HG02938 (cell line): ENCODE measurements around the gene PTPN3.
"Not testable (repeated sequence)": the region's sequence is repeated elsewhere in the genome, so short reads cannot be mapped to it uniquely, and the experiment has no call there.

Source experiments
- ATAC-seq: cut with Tn5 transposase; IDR thresholded peaks from one replicate; pipeline ENCODE4 v1.9.1; 2021; ENCODE audit warnings: mild to moderate bottlenecking, moderate library complexity; ENCODE audit not compliant: unreplicated experiment

Gene PTPN3

DNA sequence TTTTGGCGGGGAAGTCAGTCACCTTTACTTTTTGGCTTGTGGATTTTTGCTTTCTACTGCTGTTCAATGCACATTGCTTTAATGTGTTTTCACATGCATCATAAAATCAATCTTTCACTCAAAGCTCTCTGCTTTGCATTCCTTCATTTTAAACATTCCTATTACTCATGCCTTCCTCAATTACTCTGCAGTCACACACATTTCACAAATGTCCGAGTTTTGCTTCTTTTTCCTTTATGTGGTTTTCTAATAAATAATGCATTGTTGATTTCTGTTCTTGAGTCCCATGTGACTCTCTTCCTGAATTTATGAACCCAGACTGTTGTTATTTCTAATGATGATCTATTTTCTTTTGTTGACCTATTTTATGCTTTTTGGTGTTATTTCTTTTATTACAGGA is 95.0 kb downstream of the PTPN3 start:
- ATAC-seq: no peak

DNA sequence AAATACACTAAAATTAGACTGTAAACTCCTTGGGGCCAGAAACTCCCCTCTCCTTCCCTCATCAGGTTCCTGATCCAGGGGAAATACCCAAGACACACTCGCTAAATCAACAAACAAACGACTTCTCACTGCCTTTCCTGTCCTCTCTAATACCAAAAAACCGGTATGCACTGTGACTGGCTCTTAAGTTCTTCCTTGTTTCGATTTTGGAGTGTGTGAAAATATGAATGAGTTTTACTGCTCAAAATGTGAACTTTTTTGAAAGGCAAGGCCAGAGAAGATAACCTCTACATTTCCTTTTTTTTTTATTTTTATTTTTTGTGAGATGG is 96.2 kb downstream of the PTPN3 start:
- no peak for ATAC-seq

DNA sequence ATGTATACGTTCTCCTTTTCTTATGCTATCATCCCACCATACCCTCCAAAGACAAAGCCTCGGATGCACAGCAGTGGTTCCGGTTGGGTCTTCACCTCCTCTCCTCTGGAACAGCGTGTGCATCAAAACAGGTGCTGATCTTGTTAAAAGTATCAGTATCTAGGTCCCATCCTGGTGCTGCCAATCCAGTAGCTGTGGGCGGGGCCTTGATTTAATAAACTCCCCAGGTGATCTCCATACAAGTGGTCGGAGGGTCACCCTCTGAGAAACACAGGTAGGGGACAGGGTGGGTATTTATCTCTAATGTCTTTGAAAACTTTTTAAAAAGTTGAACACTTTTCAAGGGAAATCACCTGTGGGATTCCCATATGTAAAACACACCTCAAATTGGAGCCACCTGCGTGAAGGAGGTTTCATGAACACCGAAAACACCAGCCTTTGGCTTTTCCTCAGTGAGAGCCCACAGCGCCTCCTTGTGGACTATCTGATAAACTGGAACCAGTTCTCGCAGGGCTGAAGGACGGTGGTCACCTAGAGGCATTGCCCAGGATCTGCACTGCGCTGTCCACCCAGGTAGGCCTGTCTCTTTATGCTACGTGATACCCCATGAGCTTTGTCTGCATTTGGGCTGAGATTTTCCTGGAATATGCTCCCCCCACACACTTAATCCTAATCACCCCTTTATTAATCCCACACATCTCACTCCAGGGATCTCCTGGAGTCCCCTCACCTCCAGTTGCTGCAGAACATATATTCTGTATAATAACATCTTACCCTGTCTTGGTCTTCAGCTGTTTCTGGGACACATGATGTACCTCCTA is 96.7 kb downstream of the PTPN3 start:
- ATAC-seq: no peak

DNA sequence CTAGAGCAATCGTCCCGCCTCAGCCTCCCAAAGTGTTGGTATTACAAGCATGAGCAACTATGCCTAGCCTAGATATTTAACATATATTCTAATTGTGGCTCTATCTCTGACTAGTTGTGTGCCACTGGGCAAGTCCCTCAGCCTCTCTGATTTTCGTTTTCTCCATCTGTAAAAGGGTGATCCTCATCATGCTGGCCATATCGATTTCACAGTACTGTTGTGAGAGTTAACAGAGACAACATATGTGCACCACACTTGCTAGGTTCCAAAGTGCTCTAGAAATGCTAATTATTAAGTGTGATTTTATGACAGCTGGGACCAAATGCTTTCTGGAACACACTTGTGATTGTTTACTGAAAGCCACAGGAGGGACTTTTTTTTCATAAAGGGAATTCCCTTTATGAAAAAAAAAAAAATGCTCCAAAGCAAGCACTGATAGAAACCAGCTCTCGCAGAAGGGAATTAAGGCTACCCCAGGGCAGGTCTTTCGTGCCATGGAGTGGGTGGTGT is 98.8 kb downstream of the PTPN3 start:
- peak; percentile 76 for ATAC-seq

DNA sequence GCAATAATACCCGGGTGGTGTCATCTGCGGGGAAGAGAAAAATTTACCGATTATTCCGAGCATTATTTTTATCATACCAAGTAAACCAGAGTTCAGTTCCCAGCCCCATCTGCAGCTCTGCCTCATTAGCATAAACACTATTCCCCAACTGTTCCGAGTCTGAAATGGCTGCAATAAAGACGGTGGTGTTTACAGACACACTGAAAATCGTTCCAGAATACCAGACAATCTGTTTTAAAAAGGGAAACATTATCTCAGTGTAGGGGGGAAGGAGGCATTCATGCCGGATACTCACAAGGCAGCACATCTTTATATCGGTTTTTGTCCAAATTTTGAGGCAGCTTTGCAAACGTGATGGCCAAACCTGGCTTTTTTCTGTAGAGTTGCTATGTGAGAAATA is 106.9 kb downstream of the PTPN3 start:
- no peak for ATAC-seq

DNA sequence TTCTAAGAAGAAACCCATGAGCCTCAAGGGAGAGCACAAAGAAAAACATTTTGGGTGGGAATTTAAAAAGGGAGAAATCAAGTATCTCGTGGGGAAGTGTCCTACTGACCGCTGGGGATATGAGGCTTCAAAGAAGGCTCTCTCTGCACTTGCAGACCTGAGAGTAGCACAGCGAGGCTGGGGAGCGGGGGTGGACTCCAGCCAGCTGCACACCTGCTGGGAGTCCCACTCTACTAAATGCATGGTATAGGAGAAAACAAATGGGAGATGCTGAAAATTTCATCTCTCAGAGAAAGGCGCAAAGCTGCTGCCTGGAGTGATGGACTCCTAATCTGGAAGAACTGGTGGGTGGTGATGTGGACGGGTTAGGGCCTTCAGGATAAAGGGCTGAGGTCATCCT is 110.3 kb downstream of the PTPN3 start:
- ATAC-seq: no peak

DNA sequence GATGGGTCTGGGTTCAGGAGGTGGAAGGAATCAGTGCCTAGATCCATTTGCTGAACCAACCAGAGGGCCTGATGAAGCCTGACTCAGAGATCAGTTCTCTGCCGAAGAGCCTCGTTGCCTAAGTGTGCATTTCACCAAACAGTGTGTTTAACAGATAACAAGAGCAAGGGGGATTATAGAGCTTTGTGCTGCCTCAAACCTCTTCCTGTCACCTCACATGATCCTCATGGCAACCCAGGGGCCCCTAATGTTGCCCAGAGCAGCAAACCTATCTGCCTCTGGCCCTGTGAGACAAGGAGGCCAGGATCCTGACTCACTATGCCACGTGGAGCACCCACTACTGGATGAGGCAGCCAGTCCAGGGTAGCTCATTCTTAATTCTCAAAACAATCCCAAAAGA is 110.9 kb downstream of the PTPN3 start:
- ATAC-seq: no peak

DNA sequence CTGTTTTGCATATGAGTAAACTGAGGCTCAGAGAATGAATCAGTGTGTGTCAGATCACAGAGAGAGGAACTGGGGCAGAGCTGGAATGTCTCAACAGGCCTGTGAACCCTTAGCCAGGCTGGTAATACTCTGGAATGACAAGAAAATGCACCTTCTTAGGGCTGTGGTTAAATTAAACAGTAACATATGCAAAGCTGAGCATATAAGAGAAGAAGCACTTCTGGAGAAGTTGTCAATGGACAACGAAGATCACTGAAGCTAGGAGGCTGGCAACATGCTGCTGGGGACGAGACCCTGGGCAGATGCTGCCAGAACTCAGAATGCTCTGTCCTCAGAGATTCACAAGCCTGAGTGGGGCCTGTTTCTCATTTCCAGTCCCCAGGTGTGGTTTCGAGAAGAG is 112.6 kb downstream of the PTPN3 start:
- ATAC-seq: peak; percentile 41

DNA sequence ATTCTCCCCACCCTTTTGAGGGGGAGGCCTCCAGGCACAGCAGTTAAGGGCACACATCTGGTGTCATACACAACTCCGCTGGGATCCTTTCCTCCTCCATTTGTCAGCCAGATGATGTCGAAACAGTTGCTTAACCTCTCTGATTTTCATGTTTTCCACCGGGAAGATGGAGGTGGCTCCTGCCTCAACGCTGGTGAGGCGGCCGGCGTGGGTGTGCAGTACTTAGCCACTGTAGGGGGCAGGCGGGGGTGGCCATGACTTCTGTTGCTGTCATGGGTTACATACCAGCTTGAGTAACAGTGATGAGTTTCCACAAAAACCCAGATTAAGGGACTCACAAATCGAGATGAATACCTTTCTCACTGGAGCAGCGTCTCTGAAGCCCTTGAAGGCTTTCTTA is 114.2 kb downstream of the PTPN3 start:
- ATAC-seq: no peak

DNA sequence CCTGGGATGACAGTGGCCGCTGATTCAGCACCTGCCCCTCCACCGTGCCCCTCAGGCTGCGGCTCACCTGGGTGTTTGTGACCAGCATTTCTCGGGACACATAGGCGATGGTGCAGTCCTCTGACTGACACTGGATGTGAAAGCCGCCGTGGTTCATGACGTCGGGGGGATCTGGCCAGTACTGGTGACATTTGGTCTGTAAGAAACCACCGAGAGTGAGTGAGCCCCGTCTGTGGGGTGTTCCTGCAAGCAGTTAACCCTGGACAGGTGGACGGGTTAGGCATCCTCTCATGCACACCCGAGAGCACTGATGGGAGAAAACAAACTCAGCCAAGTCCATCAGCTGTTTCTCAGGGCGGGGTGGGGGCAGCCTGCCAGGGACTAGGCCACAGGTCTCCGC is 114.8 kb downstream of the PTPN3 start:
- no peak for ATAC-seq

DNA sequence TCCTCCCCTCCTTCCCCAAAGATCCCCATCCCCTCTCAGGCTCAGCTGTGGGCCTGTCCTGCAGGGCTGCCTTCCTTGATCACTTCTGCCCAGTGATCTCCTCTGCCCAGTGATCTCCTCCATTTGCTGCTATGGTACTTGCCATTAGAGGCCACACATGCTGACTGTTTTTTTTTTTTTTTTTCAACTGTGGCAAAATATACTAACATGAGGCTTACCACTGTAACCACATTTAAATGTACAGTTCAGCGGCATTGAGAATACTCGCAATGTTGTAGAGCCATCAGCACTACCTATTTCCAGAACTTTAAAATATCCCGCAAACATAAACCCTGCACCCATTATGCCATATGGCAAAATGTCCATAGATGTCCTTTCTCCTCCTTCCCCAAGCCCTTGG is 115.5 kb downstream of the PTPN3 start:
- no peak for ATAC-seq

DNA sequence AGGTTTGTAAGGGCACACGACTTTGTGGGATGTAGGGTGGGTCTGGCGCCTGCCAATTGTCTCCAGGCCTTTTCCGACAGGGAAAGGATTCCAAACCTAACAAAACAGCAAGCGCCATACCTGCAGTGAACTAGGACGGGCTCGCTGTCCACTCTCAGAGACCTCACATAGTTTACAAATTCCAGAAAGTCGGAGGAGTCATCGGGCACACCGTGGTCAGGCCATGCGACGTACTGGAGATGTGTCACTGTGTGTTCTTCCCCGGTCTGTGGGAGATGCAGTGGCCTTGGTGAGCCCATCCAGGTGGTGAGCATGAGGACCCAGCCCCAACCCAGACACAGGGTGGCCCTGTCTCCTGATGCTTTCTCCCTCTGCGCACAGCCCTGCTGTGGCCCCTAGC is 115.9 kb downstream of the PTPN3 start:
- no peak for ATAC-seq

DNA sequence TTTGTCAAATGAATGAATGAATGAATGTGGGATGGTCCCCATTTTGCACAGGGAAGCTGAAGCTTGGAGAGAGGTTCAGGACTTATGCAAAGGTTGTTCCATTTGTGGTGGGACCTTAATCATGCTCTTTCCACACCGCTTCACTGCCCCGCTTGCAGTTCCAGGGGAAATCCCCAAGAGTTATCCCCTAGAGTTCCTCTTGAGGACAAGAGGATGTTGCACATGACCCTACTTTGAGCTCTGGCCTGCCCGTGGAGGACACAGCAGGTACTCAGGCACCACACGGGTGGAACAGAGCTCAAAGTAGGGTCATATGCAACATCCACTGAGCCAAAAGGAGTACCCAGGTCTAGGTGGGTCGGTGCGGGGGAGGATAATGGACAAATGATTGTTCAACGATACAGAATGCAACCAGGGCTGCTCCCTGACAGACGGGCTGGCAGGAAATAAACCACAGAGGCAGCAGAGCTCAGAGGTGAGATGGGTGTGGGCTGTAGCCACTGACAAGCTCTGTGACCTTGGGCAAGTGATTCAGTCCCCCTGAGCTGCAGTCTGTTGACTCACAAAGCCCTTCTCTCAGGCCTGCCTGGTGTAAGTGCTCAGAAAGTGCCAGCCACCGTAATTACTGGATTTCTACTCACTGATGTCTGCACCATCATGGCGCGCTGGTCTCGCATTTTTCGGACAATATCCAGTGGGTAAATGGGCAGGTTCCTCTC is 116.9 kb downstream of the PTPN3 start:
- peak; percentile 37 for ATAC-seq

DNA sequence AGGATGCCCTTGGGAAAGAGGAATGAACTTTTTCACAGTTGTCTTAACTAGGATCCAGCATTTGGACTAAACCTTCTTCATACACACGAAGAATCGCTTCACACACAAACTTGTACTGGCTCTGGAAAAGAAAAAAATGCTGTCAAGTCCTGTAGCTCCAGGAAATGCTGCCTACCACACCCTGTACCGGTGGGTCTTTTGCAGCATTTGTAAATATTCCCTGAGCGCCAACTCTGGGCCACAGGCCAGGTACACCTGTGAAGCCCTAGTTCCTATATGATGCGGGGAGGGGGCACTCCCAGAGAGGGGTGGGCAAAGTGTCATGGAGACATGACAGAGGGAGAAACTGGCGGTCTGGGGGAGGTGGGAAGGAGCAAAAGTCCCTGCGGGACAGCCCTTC is 118.6 kb downstream of the PTPN3 start:
- ATAC-seq: no peak

DNA sequence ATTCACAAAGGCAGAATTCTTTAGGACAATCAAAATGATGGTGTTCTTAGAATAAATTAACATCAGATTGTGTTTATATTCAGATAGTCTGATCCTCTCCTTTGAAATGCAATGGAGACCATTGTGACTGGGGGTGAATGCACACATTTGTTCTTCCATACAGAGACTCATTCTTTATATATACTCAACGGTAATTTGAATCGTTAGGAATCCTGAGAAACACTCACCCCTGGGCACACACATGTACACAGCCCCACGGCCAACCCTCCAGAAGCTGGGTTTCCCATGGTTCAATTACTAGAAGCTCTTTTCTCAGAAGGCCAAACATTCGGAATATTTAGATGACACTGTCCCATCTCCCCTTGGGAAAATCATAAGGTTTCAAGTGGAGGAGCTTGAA is 119.8 kb downstream of the PTPN3 start:
- ATAC-seq: no peak

DNA sequence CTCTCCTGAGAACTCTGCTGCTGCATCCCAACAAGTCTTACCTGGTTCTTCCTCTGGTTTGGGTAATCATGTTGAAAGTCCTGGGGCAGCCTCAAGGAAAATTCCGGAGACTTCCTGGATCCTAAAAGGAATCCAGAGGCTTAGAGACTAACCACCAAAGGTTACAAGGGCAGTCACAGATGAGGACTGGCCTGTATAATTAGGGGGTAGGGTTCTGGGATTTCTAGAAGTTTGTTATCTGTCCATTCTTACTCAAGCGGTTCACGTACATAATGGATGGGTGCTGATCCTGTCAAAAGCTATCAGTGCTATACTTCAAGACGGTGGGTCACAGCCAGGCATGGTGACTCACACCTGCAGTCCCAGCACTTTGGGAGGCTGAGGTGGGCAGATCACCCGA is 125.9 kb downstream of the PTPN3 start:
- no peak for ATAC-seq

DNA sequence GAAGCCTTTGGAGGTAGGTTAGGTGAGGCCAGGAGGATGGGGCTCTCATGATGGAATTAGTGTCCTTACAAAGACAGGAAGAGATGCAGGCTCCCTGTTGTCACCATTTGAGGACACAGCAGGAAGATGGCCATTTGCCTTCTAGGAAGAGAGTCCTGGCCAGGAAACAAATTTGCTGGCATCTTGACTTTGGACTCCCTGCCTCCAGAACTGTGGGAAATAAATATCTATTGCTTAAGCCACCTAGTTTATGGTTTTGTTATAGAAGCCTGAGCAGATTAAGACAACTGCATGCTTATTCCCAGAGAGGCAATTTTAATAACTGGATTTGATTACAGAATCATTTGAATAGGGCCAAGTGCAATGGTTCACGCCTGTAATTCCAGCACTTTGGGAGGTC is 126.7 kb downstream of the PTPN3 start:
- no peak for ATAC-seq

DNA sequence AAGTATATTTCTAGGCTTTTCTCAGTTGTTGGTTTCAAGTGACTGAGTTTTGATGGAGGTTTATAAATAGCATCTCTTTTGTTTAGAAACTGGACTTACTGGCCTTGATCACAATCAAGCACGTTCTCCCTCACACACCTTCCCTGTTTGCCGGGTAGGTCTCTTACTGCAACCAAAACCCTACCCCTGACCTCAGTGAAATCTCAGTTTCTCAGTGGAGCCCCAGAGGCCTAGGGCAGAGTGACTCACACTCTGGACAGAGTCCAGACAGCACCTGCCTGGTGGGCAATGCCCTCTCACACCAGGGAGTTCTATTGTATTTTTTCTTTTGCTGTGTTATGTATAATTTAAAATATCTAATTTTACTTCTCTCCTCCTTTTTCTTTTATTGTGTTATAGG is 128.8 kb downstream of the PTPN3 start:
- peak; percentile 81 for ATAC-seq

DNA sequence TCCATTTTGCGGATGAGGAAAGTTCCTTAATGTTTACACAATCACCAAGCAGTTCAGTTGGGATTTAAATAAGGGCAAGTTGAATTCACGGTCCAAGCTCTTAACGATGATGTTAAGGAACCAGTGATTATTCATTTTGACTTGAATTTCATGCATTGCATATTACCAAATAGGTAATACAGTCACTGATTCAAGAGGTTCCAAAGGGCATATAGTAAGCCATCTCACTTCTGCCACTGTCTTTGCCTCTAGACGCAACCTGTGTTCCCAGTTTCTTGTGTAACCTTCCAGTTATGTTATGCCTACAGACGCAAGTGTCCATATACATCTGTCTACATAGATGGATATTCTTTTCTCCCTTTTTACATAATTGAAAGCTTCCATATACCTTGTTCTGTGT is 137.3 kb downstream of the PTPN3 start:
- ATAC-seq: no peak

DNA sequence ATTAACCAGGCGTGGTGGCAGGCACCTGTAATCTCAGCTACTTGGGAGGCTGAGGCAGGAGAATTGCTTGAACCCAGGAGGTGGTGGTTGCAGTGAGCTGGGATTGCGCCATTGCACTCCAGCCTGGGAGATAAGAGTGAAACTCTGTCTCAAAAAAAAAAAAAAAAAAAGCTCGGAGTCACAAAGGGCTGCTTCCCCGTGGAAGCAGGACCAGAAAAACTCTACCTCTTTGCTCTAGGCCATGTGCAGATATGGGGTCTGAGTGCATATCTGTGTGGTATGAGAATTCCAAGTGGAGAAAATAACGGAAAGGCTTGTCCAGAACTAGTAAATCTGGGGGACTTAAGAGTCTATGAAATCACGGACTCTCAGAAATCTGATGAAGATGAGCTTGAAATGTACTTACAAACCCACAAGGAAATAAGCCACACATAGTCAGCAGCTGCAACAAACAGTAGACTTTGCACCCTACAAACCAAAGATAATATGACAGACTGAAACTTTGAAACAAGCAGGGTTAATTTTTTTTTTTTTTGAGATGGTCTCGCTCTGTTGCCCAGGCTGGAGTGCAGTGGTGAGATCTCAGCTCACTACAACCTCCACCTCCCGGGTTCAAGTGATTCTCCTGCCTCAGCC is 139.0 kb downstream of the PTPN3 start:
- not testable (repeated sequence) for ATAC-seq

DNA sequence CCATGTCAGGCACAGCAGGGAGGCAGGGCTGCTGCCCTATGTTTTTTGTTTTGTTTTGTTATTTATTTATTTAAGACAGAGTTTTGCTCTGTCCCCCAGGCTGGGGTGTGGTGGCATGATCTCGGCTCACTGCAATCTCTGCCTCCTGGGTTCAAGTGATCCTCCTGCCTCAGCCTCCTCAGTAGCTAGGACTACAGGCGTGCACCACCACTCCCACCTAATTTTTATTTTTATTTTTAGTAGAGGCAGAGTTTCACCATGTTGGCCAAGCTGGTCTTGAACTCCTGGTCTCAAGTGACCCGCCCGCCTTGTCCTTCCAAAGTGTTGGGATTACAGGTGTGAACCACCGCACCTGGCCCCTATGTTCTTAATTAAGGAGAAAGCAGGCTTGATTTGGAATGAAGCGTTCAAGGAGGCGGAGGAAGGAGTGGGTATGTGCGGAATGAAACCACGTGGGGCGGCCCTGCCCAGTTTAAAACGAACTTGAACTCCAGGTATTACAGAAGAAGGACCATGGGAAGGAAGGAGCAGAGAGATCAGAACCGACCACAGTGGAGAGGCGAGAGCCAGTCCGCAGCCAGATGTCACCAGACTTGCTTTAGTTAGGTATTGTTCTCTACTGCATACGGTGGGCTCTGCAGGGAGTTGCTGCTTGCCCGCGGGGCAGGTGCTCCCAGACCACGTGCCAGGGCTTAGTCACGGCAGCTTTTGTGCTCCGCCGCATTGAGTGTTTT is 142.4 kb downstream of the PTPN3 start:
- no peak for ATAC-seq
